HEK293T (cell line): Measurements from ENCODE around the gene ZNF467.

ENCODE experiments used
- CTCF ChIA-PET: fragments of 350-600 bp; formaldehyde crosslinking; extraction: SDS; loops from one replicate; lab custom pipeline; 2021; ENCODE audit warnings: antibody characterized with exemption, inconsistent platforms; lab: Yijun Ruan, JAX
- POLR2A ChIA-PET: fragments of 350-600 bp; formaldehyde crosslinking; extraction: SDS; loops from one replicate; lab custom pipeline; 2020; ENCODE audit warnings: antibody characterized with exemption, inconsistent platforms; lab: Yijun Ruan, JAX
- DNase-seq: peaks from one replicate; pipeline ENCODE4 v3.0.0; 2012; ENCODE audit warnings: mixed read lengths; ENCODE audit errors: extremely low spot score
- ARNT ChIP-seq: fragments of 450-650 bp; IDR thresholded peaks from 2 replicates; pipeline ENCODE4 v1.6.1; 2017; ENCODE audit warnings: mild to moderate bottlenecking
- BHLHE40 ChIP-seq: fragments of 450-650 bp; IDR thresholded peaks from 2 replicates; pipeline ENCODE4 v1.6.1; 2016; ENCODE audit warnings: mild to moderate bottlenecking, moderate library complexity, borderline replicate concordance
- CTBP1 ChIP-seq: fragments of 450-650 bp; IDR thresholded peaks from 2 replicates; pipeline ENCODE4 v1.6.1; 2016; ENCODE audit warnings: borderline replicate concordance
- ELF4 ChIP-seq: fragments of 450-650 bp; IDR thresholded peaks from 2 replicates; pipeline ENCODE4 v1.6.1; 2017; ENCODE audit warnings: antibody characterized with exemption
- FOXA1 ChIP-seq: fragments of 450-650 bp; IDR thresholded peaks from 2 replicates; pipeline ENCODE4 v1.6.1; 2016; ENCODE audit warnings: mild to moderate bottlenecking
- FOXK2 ChIP-seq: fragments of 450-650 bp; IDR thresholded peaks from 2 replicates; pipeline ENCODE4 v1.6.1; 2016; ENCODE audit warnings: mild to moderate bottlenecking
- FOXM1 ChIP-seq: fragments of 450-650 bp; IDR thresholded peaks from 2 replicates; pipeline ENCODE4 v1.6.1; 2017; ENCODE audit warnings: mild to moderate bottlenecking, borderline replicate concordance
- HDGF ChIP-seq: fragments of 450-650 bp; IDR thresholded peaks from 2 replicates; pipeline ENCODE4 v1.6.1; 2017; ENCODE audit warnings: antibody characterized with exemption, borderline replicate concordance
- L3MBTL2 ChIP-seq: fragments of 450-650 bp; conservative IDR thresholded peaks from 2 replicates; pipeline ENCODE4 v1.6.1; 2016; ENCODE audit warnings: mild to moderate bottlenecking
- LEF1 ChIP-seq: fragments of 450-650 bp; IDR thresholded peaks from 2 replicates; pipeline ENCODE4 v1.6.1; 2017; ENCODE audit warnings: mild to moderate bottlenecking, borderline replicate concordance
- NFRKB ChIP-seq: fragments of 450-650 bp; IDR thresholded peaks from 2 replicates; pipeline ENCODE4 v1.6.1; 2016; ENCODE audit warnings: mild to moderate bottlenecking, moderate library complexity
- SP1 ChIP-seq: fragments of 450-650 bp; IDR thresholded peaks from 2 replicates; pipeline ENCODE4 v1.6.1; 2017
- SUZ12 ChIP-seq: fragments of 450-650 bp; IDR thresholded peaks from 2 replicates; pipeline ENCODE4 v1.6.1; 2016; ENCODE audit warnings: mild to moderate bottlenecking
- TARDBP ChIP-seq: fragments of 450-650 bp; IDR thresholded peaks from 2 replicates; pipeline ENCODE4 v1.6.1; 2016
- ZNF384 ChIP-seq: fragments of 450-650 bp; IDR thresholded peaks from 2 replicates; pipeline ENCODE4 v1.6.1; 2016
- TF ChIP-seq, protein P1 (sequence below): fragments of 450-650 bp; IDR thresholded peaks from 2 replicates; pipeline ENCODE4 v1.6.1; 2016

Gene ZNF467

DNA sequence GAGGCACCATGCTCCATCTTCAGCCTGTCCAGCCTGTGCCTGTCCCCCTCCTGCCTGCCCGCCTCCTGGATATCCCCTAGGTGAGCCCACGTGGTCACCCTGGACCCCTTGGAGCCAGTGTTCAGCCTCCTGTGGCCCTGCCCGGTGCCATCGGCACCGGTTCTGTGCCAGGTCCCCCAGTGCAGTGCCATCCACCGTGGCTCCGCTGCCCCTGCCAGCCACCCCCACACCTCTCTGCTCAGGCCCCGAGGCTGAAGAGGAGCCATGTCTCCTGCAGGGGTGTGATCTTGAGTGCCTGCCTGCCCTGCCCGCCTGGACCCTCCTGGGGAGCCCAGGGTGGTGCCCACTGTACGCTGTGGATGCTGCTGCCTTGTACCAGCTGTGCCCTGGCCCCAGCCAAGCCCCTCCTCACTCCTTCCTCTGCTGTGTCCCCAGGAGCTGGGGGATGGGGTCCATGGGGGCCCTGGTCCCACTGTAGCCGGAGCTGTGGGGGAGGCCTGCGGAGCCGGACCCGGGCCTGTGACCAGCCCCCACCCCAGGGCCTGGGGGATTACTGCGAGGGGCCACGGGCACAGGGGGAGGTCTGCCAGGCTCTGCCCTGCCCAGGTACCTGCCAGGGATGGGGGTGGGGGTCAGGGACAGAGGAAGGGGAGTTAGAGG is 38.6 kb upstream of the ZNF467 start:
- ChIA-PET CTCF (interaction anchor here (0.7 to 2.8 kb wide), 2 partner anchors 12 to 391 kb away, joined by 3 to 17 read pairs; no protein-coding TSS in a partner anchor), POLR2A (no interaction called here)
- TF ChIP-seq ELF4 (no peak), CTBP1 (no peak), SP1 (no peak), LEF1 (no peak), ZNF384 (no peak), TARDBP (no peak), HDGF (no peak), FOXK2 (no peak), NFRKB (no peak), FOXA1 (no peak), SUZ12 (no peak), BHLHE40 (no peak), ARNT (no peak), L3MBTL2 (no peak), FOXM1 (no peak)
- TF ChIP-seq, protein P1, sequence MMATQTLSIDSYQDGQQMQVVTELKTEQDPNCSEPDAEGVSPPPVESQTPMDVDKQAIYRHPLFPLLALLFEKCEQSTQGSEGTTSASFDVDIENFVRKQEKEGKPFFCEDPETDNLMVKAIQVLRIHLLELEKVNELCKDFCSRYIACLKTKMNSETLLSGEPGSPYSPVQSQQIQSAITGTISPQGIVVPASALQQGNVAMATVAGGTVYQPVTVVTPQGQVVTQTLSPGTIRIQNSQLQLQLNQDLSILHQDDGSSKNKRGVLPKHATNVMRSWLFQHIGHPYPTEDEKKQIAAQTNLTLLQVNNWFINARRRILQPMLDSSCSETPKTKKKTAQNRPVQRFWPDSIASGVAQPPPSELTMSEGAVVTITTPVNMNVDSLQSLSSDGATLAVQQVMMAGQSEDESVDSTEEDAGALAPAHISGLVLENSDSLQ, result no peak
- no peak for DNase-seq

- ChIA-PET POLR2A (no interaction called here), CTCF (interaction anchor here (0.6 to 2.8 kb wide), 3 partner anchors 12 to 391 kb away, joined by 3 to 17 read pairs (median 3); no protein-coding TSS in a partner anchor)
- DNase-seq, result no peak
- no peak for TF ChIP-seq SUZ12
Measured at GRCh38 chr7:149811221-149811620, 37.8 kb upstream of the ZNF467 start.

- no peak for DNase-seq
- POLR2A ChIA-PET, result no interaction called here
- CTCF ChIA-PET, result interaction anchor here (0.6 to 3.3 kb wide), 4 partner anchors 8 to 67 kb away, joined by 4 to 20 read pairs (median 10); no protein-coding TSS in a partner anchor
- TF ChIP-seq BHLHE40, result no peak
- no peak for TF ChIP-seq LEF1
- no peak for TF ChIP-seq NFRKB
- TF ChIP-seq SUZ12, result no peak
- TF ChIP-seq L3MBTL2, result no peak
- no peak for TF ChIP-seq FOXM1
- no peak for TF ChIP-seq CTBP1
- TF ChIP-seq ZNF384, result no peak
- TF ChIP-seq, protein P1, result no peak
- TF ChIP-seq ARNT, result no peak
Measured at GRCh38 chr7:149809215-149809614, 35.8 kb upstream of the ZNF467 start.

DNA sequence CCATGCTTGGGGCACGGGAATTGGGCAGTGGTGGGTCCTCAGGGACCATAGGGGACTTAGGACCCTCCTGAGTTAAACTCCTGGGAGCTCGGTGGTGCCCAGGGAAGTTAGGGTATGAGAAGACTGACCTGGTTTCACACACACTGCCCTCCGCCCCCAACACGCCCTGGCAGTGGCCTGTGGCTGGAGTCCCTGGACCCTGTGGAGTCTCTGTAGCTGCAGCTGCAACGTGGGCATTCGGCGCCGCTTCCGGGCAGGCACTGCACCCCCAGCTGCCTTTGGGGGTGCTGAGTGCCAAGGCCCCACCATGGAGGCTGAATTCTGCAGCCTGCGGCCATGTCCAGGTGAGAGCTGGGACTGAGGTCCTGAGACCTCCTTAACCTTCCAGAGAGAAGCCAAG is 34.9 kb upstream of the ZNF467 start:
- CTCF ChIA-PET, result interaction anchor here (0.8 to 3.3 kb wide), 4 partner anchors 9 to 146 kb away, joined by 4 to 20 read pairs (median 11); no protein-coding TSS in a partner anchor
- no peak for DNase-seq
- POLR2A ChIA-PET, result no interaction called here
- TF ChIP-seq HDGF (no peak), FOXK2 (no peak), TARDBP (no peak), ZNF384 (no peak), FOXM1 (no peak), L3MBTL2 (no peak), FOXA1 (no peak), SUZ12 (no peak), SP1 (no peak), ELF4 (no peak), NFRKB (no peak), BHLHE40 (no peak), CTBP1 (no peak), LEF1 (no peak), ARNT (no peak)
- TF ChIP-seq, protein P1, result no peak

DNA sequence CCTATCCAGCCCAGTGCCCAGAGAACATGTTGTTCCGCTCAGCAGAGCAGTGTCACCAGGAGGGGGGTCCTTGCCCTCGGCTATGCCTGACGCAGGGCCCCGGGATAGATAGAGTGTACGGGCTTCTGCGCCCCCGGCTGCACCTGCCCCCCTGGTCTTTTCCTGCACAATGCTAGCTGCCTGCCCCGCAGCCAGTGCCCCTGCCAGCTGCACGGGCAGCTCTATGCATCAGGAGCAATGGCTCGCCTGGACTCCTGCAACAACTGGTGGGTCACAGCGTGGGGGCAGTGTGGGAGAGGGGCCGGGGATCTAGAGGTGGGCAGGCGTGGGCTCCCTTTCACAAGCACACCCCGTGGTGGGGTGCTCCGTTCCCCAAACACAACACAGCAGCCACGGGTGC is 33.3 kb upstream of the ZNF467 start:
- ChIA-PET POLR2A (interaction anchor here (0.9 kb wide), 1 partner anchor 30 kb away, joined by 3 read pairs; no protein-coding TSS in a partner anchor), CTCF (interaction anchor here (0.6 to 3.3 kb wide), 11 partner anchors 9 to 269 kb away, joined by 3 to 20 read pairs (median 4); no protein-coding TSS in a partner anchor)
- no peak for DNase-seq
- TF ChIP-seq ELF4 (no peak), NFRKB (no peak), TARDBP (no peak), HDGF (no peak), ARNT (no peak)

GRCh38 chr7:149804106-149804505 is 30.7 kb upstream of the ZNF467 start:
- POLR2A ChIA-PET, result no interaction called here
- TF ChIP-seq ARNT (no peak), FOXM1 (no peak), CTBP1 (no peak), SP1 (no peak), FOXK2 (no peak), TARDBP (no peak), FOXA1 (no peak), NFRKB (no peak), ELF4 (no peak), BHLHE40 (no peak), L3MBTL2 (no peak), HDGF (no peak), LEF1 (no peak)
- TF ChIP-seq, protein P1, result no peak
- DNase-seq, result no peak
- CTCF ChIA-PET, result no interaction called here
